Kasumi-1 (cell line): ENCODE results near the gene KCNE4.
A peak's percentile ranks its signal among the peaks of the same experiment; 100 is the strongest.

Source experiments
- DNase-seq, 2 experiments: peaks; one replicate each; lab custom pipeline; 2025; lab: John Stamatoyannopoulos, UW

Gene KCNE4

DNA sequence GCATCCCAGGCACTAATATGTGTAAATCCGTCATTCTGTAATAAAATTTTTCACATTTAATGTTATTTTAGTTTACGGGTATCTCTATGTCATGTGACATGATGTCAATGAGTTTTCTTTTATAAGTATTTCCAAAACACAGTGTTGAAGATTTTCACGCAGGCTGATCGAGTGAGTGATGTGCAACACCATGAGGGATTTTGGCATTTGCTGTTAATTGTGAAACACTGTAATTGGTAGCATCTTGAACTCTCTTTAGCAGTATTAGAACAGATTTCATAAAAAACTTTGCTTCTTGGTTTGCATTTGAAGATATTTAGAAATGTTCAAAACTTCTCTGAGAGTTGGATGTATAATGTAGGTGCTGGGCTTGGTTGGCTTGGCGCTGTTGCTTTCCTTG is 35.5 kb downstream of the KCNE4 start:
- no peak for DNase-seq

DNA sequence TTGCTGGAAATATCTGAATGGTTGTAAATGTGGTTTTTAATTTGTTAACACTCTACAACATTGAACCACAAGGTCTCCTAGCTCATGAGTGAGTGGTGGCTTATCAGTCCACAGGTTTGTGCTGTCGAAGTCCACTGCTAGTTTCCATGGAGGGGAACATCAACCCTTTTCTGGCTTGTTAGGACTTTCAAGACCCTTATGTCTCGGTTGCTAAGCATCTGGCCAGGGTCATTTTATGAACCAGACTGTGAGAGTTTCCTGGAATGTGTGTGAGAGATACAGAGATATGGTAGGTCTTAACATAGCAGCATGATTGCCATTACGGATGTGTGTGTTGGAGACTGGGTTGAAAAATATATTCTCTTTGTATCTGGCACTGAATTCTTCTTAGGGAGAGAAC is 36.9 kb downstream of the KCNE4 start:
- DNase-seq, result no peak

DNA sequence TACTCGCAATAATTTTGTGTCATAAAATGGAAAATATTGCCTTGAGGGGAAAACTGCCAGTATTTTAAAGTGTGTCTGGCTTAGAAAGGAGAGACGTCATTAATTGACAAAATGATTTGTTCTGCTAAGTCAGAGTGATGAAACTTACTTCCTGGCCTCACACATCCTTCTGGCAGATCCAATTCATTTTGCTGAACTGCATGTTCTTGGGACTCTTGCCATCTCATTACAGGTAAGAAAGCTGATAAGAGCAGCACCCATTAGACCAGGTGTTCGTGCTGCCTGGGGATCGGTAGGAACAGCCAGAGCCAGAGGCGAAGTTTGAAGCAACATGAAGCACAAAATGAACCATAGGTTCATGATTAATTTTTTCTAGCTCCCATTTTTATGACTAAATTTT is 38.0 kb downstream of the KCNE4 start:
- DNase-seq, result no peak

DNA sequence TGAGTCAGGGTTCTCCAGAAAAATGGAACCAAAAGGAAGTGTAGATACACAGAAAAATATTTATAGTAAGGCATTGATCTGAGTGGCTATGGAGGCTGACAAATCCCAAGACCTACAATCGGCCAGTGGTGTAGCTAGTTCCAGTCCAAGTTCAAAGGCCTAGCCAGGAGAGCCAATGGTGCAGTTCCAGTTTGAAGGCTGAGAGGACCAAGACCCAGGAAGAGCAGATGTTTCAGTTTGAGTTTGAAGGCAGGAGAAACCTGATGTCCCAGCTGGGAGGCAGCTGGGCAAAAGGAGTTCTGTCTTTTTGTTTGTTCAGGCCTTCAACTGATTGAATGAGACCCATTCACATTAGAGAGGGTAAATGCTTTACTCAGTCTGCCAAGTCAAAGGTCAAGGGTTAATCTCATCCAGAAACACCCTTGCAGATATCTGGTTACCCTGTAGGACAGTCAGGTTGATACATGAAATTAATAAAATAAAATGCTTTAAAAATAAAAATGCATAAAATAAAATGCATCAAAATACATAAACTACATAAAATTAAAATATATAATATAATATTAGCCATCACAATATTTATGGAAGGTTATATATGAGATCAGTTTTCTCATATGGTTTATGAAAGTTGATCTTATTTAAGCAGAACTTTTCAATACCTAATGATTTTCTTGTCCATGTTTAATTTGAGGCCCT is 38.7 kb downstream of the KCNE4 start:
- no peak for DNase-seq

GRCh38 chr2:223092667-223093066 is 40.7 kb downstream of the KCNE4 start:
- DNase-seq, result no peak

- DNase-seq, result no peak
These were observed 41.6 kb downstream of the KCNE4 start for GRCh38 chr2:223093436-223094241.

GRCh38 chr2:223095207-223095606 is 43.2 kb downstream of the KCNE4 start:
- DNase-seq, result no peak

GRCh38 chr2:223096235-223096970 is 44.4 kb downstream of the KCNE4 start:
- DNase-seq, result no peak

- DNase-seq, result no peak
These were observed 45.9 kb downstream of the KCNE4 start for GRCh38 chr2:223097888-223098383.

GRCh38 chr2:223099561-223099960 is 47.6 kb downstream of the KCNE4 start:
- no peak for DNase-seq

- DNase-seq, result no peak
These were observed 48.1 kb downstream of the KCNE4 start for GRCh38 chr2:223100061-223100511.

DNA sequence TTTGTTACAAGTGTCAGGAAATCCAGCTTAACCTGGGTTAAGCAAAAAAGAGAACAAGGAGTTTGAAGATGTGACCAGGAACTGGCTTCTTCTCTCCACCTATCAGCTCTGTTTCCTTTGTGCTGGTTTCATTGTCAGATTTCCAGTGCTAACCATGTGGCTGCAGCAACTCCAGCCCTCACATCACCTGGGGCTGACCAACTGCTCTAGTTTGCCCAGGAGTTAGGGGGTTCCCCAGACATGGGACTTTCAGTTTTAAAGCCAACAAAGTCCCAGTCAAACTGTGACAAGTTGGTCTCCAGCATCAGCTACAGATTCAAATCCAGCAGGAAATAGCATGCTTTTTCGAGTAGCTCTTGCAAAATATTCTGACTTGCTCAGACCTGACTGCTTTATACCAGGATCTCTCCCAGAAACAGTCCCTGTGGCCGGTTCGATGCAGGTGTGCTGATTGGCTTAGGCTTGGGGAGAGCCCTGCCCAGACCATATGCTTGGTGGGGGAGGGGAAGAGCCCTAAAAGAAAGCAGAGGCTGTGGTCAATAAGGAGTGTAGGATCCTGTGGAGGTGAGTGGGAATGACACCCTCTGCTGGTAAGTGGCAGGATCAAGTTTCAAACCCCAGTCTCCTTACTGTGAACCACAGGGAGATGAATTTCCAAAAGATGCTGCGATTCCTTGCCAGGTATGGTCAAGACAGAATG is 49.5 kb downstream of the KCNE4 start:
- peak; percentile 1 to 10 for DNase-seq

DNA sequence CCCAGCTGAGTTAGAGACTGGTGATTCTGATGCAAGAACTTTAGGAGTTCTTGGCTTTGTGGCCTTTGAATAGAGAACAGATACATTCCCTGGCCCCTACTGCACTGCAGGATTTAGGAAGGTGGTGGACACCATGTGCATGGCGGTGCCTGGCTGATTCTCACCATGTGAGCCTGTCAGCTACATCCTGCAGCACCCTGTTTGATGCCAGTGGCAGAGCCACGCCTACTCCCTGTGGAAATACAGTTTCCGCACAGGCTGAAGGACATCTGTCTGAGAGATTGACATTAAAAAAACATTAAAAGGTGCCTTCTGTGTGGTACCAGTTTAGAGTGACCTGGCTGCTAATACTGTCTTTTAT is 50.0 kb downstream of the KCNE4 start:
- DNase-seq, result no peak

- DNase-seq, result no peak
These were observed 50.5 kb downstream of the KCNE4 start for GRCh38 chr2:223102450-223102849.

- DNase-seq, result no peak
These were observed 52.5 kb downstream of the KCNE4 start for GRCh38 chr2:223104336-223105132.
